SK-N-DZ (cell line): ENCODE results near the gene SDCCAG8.

Source experiments
- DNase-seq: peaks from one replicate; pipeline ENCODE4 v3.0.0-alpha.2; 2015; ENCODE audit warnings: low spot score

Gene SDCCAG8

GRCh38 chr1:243420016-243420945, 164.4 kb downstream of the SDCCAG8 start:
- no peak for DNase-seq

GRCh38 chr1:243420946-243421685, 165.3 kb downstream of the SDCCAG8 start:
- no peak for DNase-seq

GRCh38 chr1:243421784-243422183, 165.9 kb downstream of the SDCCAG8 start:
- peak; percentile 35 for DNase-seq

GRCh38 chr1:243422362-243422761, 166.5 kb downstream of the SDCCAG8 start:
- no peak for DNase-seq

- DNase-seq, result no peak
Observed at GRCh38 chr1:243428084-243428483, 172.2 kb downstream of the SDCCAG8 start.

GRCh38 chr1:243428617-243429342, 172.9 kb downstream of the SDCCAG8 start:
- no peak for DNase-seq

GRCh38 chr1:243431591-243431990, 175.8 kb downstream of the SDCCAG8 start:
- no peak for DNase-seq

GRCh38 chr1:243432136-243432535, 176.3 kb downstream of the SDCCAG8 start:
- DNase-seq, result peak; percentile 23

- no peak for DNase-seq
Observed at GRCh38 chr1:243433737-243434370, 178.0 kb downstream of the SDCCAG8 start.

GRCh38 chr1:243434594-243434993, 178.8 kb downstream of the SDCCAG8 start:
- DNase-seq, result no peak

GRCh38 chr1:243435836-243436235, 180.0 kb downstream of the SDCCAG8 start:
- DNase-seq, result no peak

GRCh38 chr1:243438146-243438545, 182.3 kb downstream of the SDCCAG8 start:
- no peak for DNase-seq

GRCh38 chr1:243438815-243439214, 183.0 kb downstream of the SDCCAG8 start:
- no peak for DNase-seq

- no peak for DNase-seq
Observed at GRCh38 chr1:243440406-243440805, 184.6 kb downstream of the SDCCAG8 start.

- DNase-seq, result no peak
Observed at GRCh38 chr1:243441601-243442000, 185.8 kb downstream of the SDCCAG8 start.

- no peak for DNase-seq
Observed at GRCh38 chr1:243443557-243443956, 187.7 kb downstream of the SDCCAG8 start.

- DNase-seq, result no peak
Observed at GRCh38 chr1:243447347-243447746, 191.5 kb downstream of the SDCCAG8 start.

GRCh38 chr1:243447844-243448243, 192.0 kb downstream of the SDCCAG8 start:
- DNase-seq, result no peak

GRCh38 chr1:243449373-243449772, 193.5 kb downstream of the SDCCAG8 start:
- no peak for DNase-seq

- no peak for DNase-seq
Observed at GRCh38 chr1:243452092-243452491, 196.3 kb downstream of the SDCCAG8 start.

GRCh38 chr1:243454328-243454997, 198.6 kb downstream of the SDCCAG8 start:
- no peak for DNase-seq
